Neutrophil (primary cell): ENCODE measurements around the gene PTPRQ.
"Not testable (repeated sequence)": the region's sequence is repeated elsewhere in the genome, so short reads cannot be mapped to it uniquely, and the experiment has no call there.

Experiments
- H3K27ac ChIP-seq: fragments of 200-600 bp; sonication (generic); 2 replicates; pipeline ENCODE4 v1.5.1; 2016; ENCODE audit warnings: mild to moderate bottlenecking, moderate library complexity
- H3K27me3 ChIP-seq: fragments of 200-600 bp; sonication (generic); 2 replicates; pipeline ENCODE4 v1.6.0; 2016; ENCODE audit warnings: mild to moderate bottlenecking
- H3K36me3 ChIP-seq: fragments of 200-600 bp; sonication (generic); 2 replicates; pipeline ENCODE4 v1.5.1; 2017
- H3K4me1 ChIP-seq, 2 experiments: fragments of 200-600 bp in 1 of 2; sonication (generic) in 1 of 2; 1 replicate in 1 of 2; 2 replicates in 1 of 2; pipeline versions ENCODE4 v1.5.1 to v1.6.1; 2013 to 2016; ENCODE audit warnings: low read depth in 1 of 2, low read length in 1 of 2, mild to moderate bottlenecking in 1 of 2, moderate library complexity in 1 of 2; ENCODE audit not compliant: control insufficient read depth in 1 of 2, insufficient read depth in 1 of 2
- H3K4me3 ChIP-seq, 2 experiments: fragments of 200-600 bp in 1 of 2; sonication (generic) in 1 of 2; 1 replicate in 1 of 2; 2 replicates in 1 of 2; pipeline ENCODE4 v1.5.1; 2013 to 2016; ENCODE audit warnings: low read depth in 1 of 2, low read length in 1 of 2, mild to moderate bottlenecking in 1 of 2, moderate library complexity in 1 of 2
- H3K9me3 ChIP-seq: fragments of 200-600 bp; sonication (generic); 2 replicates; pipeline ENCODE4 v1.5.1; 2016
- TF ChIP-seq, protein P1 (sequence below): fragments of 200-600 bp; sonication (generic); IDR thresholded peaks from 2 replicates; pipeline ENCODE4 v1.5.1; 2016; ENCODE audit warnings: antibody characterized with exemption

Gene PTPRQ

DNA sequence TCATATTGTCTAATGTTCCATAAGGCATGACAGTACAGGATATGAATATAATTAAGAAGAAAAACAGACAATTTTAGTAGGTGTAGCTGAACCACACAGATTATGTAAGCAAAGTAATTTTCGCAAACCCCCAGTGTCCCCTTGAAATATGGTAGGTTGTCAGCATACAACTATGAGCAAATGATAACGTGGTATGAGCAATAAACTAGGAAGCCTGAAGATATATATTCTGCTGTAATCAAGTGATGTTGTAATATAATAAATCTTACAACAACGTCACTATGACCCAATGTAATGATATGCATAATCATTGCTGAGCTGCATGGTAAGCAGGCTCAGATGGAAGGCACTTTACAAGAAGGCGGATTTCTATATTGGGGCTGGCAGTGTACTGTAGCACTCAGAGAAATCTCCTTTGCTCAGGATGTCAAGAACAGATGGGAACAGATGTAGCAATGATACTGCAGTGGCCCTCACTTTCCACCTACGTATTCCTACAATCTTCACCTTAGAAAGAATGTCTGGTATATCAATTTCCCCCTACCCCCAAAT lies 215.6 kb downstream of the PTPRQ start:
- H3K9me3 ChIP-seq: no peaks in the 10 kb centered on the region
- no peak overlapping the region for H3K4me3 ChIP-seq
- no peak overlapping the region for H3K27ac ChIP-seq
- H3K27me3 ChIP-seq: no peaks in the 10 kb centered on the region
- no peaks in the 10 kb centered on the region for H3K4me1 ChIP-seq
- TF ChIP-seq, protein P1, sequence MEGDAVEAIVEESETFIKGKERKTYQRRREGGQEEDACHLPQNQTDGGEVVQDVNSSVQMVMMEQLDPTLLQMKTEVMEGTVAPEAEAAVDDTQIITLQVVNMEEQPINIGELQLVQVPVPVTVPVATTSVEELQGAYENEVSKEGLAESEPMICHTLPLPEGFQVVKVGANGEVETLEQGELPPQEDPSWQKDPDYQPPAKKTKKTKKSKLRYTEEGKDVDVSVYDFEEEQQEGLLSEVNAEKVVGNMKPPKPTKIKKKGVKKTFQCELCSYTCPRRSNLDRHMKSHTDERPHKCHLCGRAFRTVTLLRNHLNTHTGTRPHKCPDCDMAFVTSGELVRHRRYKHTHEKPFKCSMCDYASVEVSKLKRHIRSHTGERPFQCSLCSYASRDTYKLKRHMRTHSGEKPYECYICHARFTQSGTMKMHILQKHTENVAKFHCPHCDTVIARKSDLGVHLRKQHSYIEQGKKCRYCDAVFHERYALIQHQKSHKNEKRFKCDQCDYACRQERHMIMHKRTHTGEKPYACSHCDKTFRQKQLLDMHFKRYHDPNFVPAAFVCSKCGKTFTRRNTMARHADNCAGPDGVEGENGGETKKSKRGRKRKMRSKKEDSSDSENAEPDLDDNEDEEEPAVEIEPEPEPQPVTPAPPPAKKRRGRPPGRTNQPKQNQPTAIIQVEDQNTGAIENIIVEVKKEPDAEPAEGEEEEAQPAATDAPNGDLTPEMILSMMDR: no peak
- no peaks in the 10 kb centered on the region for H3K36me3 ChIP-seq

DNA sequence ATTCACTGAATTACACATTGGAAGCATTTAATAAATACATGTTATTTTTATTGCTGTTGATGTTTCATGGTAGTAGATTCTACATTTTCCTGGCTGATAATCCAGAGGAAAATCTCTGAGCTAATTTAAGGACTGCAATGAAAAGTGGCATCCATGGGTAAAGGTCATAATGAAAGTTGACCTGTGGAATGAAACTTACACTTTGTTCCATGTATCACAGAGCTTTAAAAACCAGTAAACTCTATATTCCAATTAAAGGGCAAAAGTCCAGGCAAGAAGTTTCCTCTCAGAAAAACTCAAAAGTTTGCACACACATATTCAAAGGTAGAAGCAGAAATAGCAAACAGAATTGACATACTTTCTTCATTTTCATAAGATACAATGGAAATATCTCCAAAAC lies 218.6 kb downstream of the PTPRQ start:
- Histone ChIP-seq H3K27me3 (no peaks in the 10 kb centered on the region), H3K36me3 (no peaks in the 10 kb centered on the region), H3K9me3 (no peaks in the 10 kb centered on the region), H3K4me3 (no peak overlapping the region), H3K4me1 (no peaks in the 10 kb centered on the region), H3K27ac (no peak overlapping the region)
- TF ChIP-seq, protein P1: no peak

DNA sequence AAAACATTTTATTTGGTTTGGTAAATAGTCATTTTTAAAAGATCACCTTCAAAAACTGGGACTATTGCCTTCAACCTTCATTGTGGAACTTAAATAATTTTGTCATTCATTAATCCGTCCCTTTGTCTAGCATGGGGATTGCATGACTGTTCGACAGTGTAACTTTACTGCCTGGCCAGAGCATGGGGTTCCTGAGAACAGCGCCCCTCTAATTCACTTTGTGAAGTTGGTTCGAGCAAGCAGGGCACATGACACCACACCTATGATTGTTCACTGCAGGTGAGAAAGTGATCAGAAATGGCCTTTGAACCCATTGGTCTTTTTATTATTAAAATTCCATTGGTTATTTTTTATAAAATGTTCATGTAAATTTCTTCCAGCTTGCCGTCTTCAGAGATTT lies 226.2 kb downstream of the PTPRQ start:
- Histone ChIP-seq H3K9me3 (no peaks in the 10 kb centered on the region), H3K36me3 (no peaks in the 10 kb centered on the region), H3K27ac (no peak overlapping the region), H3K4me3 (no peak overlapping the region), H3K27me3 (no peaks in the 10 kb centered on the region), H3K4me1 (no peaks in the 10 kb centered on the region)
- TF ChIP-seq, protein P1: no peak

DNA sequence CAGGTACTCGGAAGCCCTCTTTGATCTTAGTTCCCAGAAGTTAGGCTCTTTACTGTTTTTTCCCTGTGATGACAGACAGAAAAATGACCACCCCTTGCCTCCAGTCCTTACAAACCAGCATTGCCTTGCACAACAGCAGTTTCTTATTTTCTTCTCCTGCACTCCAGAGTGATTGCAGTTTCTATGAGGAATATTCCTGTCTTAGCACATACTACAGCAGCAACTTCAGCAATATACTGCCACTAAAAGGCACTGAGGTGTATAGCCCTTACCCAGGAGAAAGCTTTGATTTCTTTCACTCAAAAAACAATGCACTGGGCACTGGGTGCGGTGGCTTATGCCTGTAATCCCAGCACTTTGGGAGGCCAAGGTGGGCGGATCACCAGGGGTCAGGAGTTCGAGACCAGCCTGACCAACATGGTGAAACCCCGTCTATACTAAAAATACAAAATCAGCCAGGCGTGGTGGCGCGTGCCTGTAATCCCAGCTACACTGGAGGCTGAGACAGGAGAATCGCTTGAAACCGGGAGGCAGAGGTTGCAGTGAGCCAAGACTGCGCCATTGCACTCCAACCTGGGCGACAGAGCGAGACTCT lies 232.1 kb downstream of the PTPRQ start:
- not testable (repeated sequence) for H3K4me3 ChIP-seq, H3K36me3 ChIP-seq, H3K27me3 ChIP-seq, H3K27ac ChIP-seq, H3K4me1 ChIP-seq, H3K9me3 ChIP-seq

DNA sequence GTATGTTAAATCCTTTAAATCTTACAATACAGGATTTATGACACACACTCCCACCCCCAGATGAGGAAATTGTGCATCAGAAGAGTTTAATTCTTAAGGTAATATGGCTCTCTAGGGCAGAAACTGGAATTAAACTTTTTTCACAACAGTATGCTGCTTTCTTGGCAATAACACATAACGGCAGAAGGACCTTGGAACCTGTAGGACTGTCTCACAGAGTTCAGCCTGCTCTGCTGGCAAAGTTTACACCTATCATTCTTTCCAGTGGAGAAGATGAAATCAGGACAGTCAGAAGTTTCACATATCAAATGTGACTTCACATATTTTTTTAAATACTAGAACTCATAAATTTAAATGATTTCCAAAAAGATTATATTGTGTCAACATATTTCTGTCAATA lies 232.8 kb downstream of the PTPRQ start:
- Histone ChIP-seq H3K36me3 (no peaks in the 10 kb centered on the region), H3K27ac (no peak overlapping the region), H3K4me3 (no peak overlapping the region), H3K27me3 (no peaks in the 10 kb centered on the region), H3K4me1 (no peaks in the 10 kb centered on the region), H3K9me3 (no peaks in the 10 kb centered on the region)
- TF ChIP-seq, protein P1: no peak

DNA sequence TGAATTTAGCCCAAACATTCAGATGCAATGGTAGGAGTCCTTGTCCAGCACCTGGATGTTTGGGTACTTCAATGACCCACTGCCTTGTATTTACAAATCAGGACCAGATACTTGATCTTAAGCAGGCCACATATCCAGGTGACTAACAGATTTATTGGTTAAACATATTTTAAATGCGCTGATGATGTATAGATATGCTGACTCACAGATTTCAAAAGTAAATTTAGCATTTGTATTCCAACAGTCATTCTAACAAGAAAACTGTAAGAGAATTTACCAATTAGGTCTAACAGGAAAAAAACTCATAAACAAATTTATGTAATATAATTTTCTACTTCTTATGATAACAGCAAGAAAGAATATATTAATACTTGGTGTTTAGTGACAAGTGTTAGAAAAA lies 234.0 kb downstream of the PTPRQ start:
- no peaks in the 10 kb centered on the region for H3K4me1 ChIP-seq
- no peak overlapping the region for H3K27ac ChIP-seq
- no peak overlapping the region for H3K4me3 ChIP-seq
- H3K27me3 ChIP-seq: no peaks in the 10 kb centered on the region
- H3K36me3 ChIP-seq: no peaks in the 10 kb centered on the region
- H3K9me3 ChIP-seq: no peaks in the 10 kb centered on the region
- TF ChIP-seq, protein P1: no peak
